Activated effector memory CD4-positive, alpha-beta T cell treated with anti-CD3 and anti-CD28 coated beads, Interleukin-2, amount 50 U/mL, for 16 hours (primary cell): ENCODE results near the gene SLX4.

Source experiments
- DNase-seq: peaks from one replicate; pipeline ENCODE4 v3.0.0-alpha.2; 2020

SLX4 gene

DNA sequence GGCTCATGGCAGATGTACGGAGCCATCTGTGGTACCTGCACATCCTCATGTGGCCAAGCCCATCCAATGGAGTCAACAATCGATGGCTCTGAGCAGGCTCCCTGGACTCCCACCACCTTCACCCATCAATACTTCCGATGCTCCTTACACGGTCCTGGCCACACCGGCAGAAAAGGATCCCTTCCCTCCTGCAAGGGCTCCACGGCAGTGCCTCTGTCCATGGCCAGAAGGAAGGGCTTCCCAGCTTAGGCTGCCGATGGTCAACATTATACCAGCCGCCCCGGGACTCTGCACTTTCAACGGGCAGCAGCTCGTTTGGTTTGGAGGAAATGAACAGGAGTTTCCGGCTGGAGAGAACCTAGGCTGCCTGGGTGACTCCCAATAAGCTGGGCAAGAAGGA is 13.2 kb downstream of the SLX4 start:
- DNase-seq = no peak

DNA sequence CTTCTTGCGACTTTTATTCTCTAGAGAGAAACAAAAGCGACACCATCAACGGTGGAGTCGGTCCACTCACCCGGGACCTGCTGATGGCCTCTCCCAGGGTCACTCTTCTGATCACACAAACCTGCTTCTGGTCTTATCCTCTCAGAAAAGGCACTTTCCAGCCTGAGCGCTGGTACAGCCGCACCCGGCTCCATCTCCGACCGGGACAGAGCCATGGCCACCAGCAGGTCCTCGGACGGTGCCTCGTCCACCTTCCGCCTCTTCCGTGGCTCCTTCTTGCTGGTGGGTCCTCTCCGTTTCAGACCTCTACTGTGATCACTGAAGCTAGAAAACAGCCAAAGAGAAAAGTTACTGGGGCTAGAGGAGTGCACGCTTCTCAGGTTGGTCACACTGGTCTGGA is 13.7 kb downstream of the SLX4 start:
- no peak for DNase-seq

DNA sequence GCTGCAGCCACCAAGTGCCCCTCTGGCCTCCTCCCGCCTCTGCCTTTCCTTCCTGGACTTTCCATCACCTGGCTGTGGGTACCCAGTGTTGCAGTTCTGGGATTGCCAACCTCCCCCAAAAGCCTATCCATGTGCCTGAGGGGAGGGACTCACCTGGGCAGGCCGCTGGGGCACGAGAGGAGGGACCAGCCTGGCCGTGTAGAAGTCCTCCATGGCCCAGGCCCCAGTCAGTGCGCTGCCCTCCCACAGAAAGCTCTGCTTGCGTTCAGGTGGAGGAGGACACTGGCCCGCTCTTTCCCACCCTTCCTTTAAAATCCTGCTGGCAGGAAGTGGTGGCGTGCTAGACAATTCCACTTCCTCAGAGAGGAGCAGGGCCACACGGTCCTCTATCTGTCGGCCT is 14.2 kb downstream of the SLX4 start:
- DNase-seq = no peak

DNA sequence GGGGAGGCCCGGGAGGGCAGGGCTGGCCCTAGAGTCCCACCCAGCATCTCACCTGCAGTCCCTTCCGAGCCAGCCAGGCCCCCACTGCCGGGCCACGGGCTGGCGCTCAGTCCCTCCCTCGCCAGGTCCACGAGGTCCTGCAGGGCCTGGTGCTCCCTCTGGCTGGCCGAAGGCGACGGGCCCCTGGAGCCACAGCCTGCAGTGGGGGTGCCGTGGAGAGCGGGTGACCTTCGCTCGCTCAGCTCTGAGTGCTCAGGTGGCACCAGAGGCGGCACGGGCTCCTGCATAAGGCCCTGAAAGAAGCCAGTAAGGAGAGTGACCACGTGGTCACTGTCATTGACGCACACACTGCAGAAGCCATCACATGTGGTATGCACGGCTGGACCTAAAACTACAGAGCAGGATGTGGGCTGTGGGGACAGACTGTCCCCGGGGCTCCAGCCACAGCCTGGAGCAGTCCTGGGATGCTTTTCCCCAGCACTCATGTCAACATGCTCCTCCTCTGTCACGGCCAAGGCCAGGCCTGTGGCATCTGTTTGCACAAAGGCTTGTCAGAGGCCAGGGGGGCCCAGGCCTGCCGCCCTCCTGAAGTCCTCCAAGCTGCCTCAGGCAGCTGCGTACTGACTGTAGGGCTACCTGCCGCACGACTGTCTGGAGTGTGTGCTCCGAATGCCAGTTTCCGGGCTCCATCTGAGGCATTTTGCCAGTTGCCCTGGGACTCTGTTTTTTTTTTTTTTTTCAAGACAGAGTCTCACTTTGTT is 15.1 kb downstream of the SLX4 start:
- DNase-seq = no peak

DNA sequence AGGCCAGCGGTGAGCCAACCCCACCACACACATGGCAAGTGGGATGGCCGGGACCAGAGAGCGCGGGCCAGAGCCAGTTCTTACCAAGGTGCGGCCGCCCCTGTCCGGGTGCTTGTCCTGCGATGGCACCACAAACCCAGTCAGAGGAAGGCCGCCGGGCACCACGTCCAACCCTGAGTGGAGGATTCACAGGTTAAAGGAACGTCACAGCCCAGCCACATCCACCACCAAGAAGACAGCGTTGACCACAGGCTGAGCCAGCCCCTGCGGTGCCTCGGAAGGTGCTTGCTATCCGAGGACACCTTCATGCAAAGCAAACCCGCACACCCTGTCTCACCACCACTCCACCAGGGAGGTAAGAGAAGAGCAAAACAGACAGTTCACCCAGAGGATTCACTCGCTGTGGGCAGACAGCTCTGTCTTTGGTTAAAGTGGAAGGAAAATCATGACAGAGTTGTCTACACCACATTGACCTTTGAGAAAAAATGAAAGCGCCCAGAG is 15.8 kb downstream of the SLX4 start:
- DNase-seq = no peak

DNA sequence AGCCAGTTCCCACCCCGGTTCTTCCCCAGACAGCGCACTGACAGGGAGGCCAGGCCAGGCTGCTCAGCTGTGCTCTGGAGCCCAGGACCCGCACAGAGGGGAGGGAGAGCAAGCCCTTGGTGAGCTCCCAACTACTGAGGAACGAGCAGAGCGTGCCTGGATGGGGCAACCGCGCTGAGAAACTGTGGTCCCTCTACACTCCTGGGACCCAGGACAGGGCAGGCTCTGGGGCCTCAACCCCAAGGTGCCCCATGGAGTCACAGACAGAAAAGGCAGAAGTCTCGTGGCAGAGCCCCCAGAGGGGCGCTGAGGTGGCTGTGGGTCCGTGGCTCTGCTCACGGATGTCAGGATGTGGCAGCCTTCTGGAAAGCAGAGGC is 16.3 kb downstream of the SLX4 start:
- no peak for DNase-seq

DNA sequence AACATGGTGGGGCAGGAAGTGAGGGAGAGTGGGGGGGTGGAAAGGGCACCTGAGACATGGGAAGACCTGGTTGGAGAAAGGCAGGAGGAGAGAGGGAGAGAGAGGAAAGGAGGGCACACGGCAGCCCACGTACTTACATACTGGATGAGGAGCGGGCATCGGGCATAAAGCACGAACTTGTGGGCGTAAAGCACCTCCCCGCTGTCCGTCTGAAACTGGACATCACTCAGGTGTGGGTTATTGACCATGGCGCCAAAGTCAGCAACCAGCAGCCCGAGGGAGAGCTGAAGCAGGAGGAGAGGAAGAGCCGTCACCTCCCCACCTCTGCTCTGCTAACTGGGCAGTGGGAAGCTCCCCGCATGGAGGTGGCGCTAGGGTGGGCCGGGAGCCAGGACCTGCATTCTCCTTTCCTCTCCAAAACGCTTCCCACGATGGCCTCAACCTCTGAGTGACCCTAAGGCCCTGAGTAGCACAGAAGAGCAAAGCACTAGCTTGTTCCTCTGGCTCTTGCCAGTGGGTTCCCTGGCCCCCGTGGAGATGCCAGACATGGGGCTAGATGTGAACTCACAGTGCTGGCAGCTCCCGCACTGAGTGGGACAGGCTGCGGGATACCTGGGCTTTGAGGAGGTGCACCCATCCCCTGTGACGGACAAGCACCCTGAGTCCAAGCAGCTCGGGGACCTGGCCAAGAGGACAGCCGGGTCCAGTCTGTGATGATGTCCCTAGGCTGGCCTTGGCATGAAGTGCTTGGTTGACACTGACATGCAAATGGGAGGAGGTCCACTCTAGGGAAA is 16.9 kb downstream of the SLX4 start:
- no peak for DNase-seq

DNA sequence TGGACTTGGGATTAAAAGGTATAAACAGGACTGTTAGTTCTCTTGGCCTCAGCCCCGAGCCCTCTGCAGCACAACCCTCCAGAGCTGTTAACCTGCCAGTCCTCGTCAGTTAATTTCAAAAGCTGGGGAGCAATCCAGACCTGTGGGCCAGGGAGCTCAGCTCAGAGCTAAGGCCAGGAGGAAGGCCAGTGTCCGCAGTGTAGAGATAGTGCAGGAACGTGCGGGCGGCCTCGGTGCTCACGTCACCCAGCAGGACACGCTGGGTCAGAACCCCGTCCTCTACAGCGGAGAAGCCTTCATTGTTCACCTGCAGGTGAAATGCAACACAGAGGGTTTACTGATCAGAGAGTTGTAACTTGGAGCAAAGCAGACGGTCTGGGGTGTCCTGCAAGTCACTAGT is 18.8 kb downstream of the SLX4 start:
- DNase-seq = no peak

DNA sequence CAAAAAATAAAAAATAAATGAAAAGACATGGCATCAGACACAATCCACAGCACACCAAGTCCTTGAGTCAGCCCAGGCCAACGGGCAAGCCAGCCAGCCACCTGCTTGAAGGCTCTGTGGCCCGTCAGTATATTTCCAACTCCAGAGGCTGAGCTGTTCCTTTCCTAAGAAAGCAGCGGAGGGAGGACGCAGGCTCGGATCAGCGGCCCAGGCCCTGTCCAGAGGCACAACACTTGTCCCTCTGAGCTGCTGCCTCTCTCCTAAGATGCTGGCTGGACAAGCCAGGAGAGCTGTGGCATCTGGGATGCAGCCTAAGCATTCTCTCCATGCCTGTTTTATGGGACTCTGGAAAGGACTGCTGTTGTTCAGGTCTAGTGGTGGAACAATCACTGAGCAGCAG is 19.4 kb downstream of the SLX4 start:
- no peak for DNase-seq

DNA sequence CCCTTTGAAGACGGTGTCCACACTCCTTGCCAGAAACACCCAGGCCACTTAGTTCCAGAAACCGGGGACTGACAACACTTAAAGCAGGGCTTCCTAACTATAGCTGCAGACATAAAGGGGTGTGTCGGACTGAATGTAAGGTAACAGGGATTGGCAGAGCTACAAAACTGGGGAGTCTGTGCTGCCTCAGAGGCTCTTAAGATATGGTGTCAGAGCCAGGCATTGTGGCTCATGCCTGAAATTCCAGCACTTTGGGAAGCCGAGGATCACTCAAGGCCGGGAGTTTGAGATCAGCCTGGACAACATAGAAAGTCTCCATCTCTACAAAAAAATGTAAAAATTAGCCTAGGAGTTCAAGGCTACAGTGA is 20.0 kb downstream of the SLX4 start:
- DNase-seq = no peak

DNA sequence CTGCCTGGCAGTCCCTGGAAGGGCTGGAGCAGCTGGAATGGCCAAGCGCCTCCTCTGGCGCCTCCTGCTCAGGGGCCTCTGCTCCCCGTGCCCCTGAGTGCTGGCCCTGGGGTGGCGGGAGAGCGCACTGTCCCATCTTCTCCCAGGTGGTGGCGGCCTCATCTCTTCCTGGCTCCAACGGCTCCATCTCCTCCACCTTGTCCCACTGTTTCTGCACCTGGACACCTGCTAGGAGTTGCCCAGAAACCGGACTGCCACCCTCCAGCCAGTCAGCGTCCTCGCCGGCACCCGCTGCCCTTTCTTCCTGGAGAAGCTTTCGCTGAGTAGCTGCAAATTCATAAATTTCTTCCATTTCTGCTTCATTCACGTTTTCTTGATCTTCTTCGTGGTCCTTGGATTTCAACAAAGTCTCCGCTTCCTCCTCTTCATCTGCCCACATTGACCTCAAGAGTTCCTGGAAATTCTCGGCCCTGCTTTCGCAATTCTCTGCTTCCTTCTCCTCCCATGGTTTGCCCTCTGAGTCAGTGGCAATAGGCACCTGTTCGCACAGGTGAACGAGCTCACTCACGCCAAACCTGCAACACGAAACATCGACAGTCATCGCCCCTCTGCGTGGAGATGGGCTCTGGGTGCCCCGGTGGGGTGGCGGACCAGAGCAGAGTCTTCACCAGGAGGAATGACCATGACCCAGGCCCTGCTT is 20.5 kb downstream of the SLX4 start:
- DNase-seq = no peak

DNA sequence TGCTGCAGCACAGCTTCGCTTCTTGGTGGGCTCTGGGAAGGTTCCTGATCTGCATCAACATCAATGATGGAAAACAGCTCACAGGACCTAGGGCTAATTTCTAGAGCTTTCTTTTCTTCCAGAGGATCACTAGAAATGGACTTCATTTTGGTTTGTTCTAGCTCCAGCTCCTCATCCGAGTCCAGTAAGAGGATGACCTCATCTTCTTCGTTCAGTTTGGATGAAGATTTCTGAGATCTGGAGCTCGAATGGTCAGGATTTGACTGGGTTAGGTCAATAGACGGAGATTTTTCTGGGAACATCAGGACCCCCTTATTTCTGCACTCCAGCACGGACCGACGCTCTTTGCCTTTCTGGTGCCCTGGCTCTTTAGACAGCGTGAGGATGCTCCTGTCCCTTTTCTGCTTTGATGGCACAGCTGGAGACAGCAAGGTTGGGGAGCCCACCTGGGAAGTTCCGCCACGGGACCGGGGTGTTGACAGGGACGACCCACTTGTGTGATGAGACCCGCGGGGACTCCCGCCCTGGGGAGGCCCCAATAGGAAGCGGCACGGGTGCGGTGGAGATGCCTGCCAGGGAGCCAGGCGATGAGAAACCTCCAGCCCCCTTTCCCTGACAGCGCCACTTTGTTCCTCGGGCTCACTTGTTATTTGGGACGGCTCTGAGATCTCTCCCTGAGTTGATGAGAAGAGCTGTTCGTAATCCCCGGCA is 21.3 kb downstream of the SLX4 start:
- DNase-seq = no peak

DNA sequence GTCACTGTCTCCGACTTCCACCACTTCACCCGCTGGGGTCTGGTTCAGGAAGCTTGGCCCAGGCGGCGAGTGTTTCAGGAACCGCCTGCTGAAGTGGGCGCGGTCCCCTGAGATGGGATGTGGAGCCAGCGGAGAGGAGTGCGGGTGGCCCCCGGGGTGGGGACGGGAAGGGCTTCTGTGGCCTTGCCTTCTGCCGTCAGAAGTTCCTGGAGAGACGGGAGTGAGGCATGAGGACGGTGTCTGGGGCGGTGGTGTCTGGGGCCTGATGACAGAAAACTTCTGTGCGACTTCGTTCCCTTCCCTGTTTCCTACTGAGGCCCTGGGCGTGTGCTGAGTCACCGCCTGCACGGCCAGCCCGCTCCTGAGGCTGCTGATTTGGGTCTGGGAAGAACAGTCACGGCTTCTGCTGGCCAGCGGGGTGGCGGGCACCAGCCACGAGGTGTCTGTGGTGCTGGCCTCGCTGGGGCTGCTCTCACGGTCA is 21.9 kb downstream of the SLX4 start:
- no peak for DNase-seq

DNA sequence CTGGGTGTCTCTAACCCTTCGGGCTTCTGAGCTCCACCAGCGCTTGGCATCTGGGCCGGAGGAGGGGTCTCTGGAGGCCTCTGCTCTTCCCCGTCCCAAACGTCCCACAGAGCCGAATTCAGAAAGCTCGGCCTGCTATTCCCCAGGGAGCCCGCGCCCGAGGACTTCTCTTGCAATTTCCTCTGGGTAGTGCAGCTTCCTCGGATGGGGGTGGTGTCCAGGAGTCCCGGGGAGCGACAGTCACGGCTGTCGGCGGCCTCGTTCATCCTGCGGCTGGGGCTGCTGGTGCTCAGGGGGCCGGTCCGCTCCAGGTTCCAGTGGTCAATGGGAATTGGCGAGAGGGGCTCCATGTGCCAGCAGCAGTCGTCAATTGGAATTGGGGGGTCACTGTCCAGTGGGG is 22.4 kb downstream of the SLX4 start:
- no peak for DNase-seq

DNA sequence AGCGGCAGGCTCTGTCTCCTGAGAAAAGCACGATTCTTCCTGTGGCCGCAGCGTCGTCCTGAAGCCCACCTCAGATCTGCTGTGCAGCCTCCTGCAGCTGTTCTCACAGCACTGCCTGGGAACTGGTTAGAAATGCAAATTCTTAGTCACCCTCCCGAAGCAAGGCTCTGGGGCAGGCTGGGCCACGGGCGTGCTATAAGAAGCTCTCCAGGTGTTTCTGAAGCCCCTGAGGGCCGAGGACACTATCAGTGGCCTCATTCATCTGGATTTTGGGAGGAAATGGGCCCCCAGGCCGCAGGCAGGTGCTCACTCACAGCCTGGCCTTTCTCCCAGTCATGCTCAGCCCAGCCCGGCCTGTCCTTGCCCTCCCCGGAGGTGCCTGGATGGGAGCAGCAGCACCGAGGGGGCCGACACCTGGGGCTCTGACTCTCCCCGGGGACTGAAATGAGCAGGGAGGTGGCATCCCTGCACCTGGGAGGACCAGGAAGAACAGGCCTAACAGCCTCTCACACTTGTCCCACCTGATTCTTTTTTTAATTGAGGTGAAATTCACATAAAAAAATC is 23.8 kb downstream of the SLX4 start:
- DNase-seq = no peak

DNA sequence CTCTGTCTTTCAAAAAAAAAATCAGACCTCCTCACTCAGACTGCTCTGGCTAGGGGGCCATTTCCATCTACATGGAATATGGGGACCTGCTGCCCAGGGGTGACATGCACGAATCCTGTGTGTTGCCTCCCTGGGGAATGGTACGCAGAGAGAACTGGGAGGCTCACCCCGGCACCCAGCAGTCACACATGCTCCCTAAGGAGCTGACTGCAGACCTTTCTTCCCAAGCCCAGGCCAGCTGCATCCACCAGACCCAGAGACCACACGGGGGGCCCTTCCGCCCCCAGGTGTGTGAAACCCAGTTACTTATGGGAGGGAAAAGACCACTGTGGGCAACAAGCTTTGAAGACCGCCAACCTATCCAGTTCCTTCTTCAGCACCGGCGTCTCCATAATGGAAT is 27.0 kb downstream of the SLX4 start:
- no peak for DNase-seq

DNA sequence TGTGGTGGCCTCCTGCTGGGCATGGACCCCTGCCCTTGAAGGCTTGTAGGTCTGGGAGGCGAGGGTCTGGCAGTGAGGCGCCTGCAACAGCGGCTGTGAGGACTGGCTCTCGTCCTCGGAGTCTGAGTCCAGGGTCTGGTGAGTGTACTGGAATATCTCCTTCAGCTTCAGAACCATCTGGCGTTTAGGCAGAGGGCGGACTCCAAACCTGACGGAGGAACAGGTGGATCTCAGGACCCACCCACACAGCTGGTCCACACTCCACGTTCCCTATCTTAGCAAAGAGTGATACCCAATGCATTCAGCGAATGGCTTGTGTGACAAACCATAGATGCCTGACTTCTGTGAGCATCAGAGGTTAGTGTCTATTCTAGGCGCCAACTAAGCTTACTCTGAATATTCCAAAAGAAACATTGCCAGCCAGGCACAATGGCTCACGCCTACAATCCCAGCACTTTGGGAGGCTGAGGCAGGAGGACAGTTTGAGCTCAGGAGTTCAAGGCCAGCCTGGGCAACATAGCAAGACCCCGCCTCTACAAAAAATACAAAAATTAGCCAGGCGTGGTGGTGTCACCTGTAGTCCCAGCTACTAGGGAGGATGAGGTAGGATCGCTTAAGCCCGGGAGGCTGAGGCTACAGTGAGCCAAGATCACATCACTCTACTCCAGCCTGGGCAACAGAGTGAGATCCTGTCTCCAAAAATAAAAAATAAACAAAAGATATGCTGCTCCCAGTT is 27.9 kb downstream of the SLX4 start:
- DNase-seq = no peak

DNA sequence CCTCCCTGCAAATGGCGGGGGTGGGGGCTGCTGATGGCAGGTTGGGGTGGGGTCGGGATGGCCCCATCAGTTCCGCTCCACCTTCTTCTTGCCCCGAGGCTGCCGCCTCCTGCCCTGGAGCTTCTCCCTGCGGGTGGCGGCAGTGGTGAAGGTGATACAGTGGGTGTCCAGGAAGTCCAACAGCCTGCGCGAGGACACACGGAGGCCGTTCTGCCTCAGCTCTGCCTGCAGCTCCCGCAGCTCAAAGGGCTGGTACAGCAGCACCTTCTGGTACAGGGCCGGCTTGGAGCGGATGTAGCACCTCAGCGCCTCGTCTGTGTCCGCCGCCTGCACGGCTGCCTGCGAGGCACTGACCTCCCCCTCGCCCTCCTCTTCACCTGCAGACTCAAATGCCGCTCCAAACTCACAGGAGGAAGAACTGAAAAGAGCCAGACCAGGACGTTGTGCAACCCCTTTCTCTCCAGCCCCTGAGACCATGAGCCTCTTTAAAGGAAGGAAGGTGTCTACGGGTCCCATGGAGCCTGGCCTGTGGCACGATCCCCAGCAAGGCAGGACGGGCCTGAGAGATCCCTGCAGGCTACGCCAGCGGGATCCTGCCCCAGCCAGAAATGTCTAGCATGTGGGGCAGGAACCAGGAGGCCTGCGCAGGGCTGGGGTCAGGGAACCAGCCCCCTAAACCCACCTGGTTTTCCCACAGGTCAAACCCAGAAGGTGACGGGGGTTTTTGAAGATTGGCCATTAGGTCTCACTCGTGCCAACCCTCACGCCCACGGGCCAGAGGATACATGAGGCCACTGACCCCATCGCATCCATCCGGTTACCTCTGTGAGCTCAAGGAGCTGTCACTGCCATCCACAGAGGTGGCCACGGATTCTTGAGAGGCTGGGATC is 28.9 kb downstream of the SLX4 start:
- no peak for DNase-seq

DNA sequence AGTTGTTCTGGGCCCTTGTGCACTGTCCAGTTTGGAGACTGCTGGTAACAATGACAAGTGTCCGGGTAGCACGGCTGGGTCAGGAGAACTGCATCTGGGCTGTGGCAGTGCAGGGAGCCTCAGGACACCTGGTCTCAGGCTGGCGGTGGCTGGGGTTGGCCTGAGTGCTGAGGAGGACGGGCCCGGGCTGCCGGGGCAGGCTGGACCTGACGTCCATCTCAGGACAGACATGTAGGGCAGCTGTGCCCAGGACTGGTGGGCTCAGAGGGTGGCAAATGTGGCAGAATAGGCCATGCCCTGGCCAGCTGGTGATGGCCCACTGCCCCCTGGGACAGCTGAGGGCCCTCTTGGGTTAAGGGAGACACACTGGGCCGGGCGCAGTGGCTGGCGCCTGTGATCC is 30.0 kb downstream of the SLX4 start:
- DNase-seq = no peak

DNA sequence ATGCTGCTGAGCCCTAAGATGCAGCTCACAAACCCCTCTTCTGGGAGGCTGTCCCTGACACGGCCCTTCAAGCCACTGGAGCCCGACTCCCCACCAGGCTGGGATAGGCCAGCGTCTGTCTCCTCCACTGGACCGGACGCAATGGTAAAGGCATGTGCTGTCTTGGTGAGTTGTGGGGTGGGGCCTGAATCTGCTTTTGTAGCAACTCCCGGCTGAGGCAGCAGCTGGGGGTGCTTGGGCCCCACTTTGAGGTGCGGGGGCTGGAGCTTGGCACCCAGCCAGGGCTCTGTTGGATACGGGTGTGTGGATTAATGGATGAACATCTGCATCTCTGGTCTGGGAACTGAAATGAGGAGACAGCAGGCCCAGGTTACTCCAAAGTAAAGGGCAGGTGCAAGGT is 30.7 kb downstream of the SLX4 start:
- DNase-seq = no peak

DNA sequence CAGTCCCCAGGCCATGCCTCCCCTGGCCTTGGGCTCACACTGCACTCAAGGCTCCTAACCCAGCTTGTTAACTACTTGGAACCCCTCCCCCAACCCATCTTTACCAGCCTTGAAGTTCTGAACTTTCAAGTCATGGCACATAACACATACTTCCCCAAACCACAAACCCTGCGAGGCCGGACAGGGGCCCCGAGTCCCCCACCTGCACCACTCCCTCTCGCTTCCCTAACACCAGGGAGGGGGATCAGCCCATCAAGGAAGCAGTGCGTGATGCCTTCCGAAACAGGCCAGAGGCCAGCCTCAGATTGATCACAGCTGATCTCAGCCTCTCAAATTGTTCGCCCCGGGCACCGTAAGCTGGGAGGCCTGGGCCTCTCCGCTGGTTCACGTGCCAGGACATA is 31.2 kb downstream of the SLX4 start:
- DNase-seq = no peak
